ENCODE measurements around the gene FCGR2B.
"Not testable (repeated sequence)": the region's sequence is repeated elsewhere in the genome, so short reads cannot be mapped to it uniquely, and the experiment has no call there.

- not testable (repeated sequence) for TF ChIP-seq ATF2 (tag by site-specific recombination; IDR thresholded peaks at IDR 0.05; ENCODE audit: low read depth); TRIM28 (IDR thresholded peaks at IDR 0.05; ENCODE audit: borderline replicate concordance, low read length); ZNF843 (tag by site-specific recombination; IDR thresholded peaks at IDR 0.05); ZNF280C (tag by site-specific recombination; IDR thresholded peaks at IDR 0.05); GLI4 (tag by site-specific recombination; IDR thresholded peaks at IDR 0.05); ZNF10 (tag by site-specific recombination; IDR thresholded peaks at IDR 0.05); CTCF (tag by site-specific recombination; IDR thresholded peaks at IDR 0.05); ZNF391 (tag by site-specific recombination; IDR thresholded peaks at IDR 0.05; ENCODE audit: borderline replicate concordance, low read depth); ELK4 (IDR thresholded peaks at IDR 0.05; ENCODE audit: borderline replicate concordance, low read depth, low read length); ZNF623 (tag by site-specific recombination; IDR thresholded peaks at IDR 0.05)
Measured at GRCh38 chr1:161634993-161635392, 27.9 kb upstream of the FCGR2B start.

Data from HEK293 (cell line).